GM12878 (cell line): ENCODE results near the gene SIN3B. TPM values are rescaled to one million over a fixed set of nuclear protein-coding genes. Genes with fewer than 3 reads are reported as not detected.

Experiments used
- ATAC-seq: fragments of 200-7000 bp; cut with Tn5 transposase; 3 replicates; pipeline ENCODE4 v1.9.1; 2020; ENCODE audit warnings: mild to moderate bottlenecking, moderate library complexity
- BruUV-seq: library from RNA; stranded (reverse); fragments of 400-500 nt; replicated peaks from 2 replicates; lab custom pipeline; 2021; lab: Mats Ljungman, UMichigan
- CTCF ChIA-PET: fragments of 300-600 bp; sonication (Branson Sonifier 250); formaldehyde crosslinking; extraction: SDS; loops from one replicate; lab custom pipeline; 2021; ENCODE audit warnings: inconsistent platforms; lab: Yijun Ruan, JAX
- POLR2A ChIA-PET: fragments of 350-600 bp; formaldehyde crosslinking; extraction: SDS; loops from one replicate; lab custom pipeline; 2021; ENCODE audit warnings: inconsistent platforms; lab: Charles Lee
- RAD21 ChIA-PET: fragments of 300-600 bp; sonication (Branson Sonifier 250); formaldehyde crosslinking; loops from one replicate; lab custom pipeline; 2023; ENCODE audit warnings: antibody characterized with exemption; ENCODE audit not compliant: unreplicated experiment; lab: Charles Lee
- SMC1A ChIA-PET: fragments of 300-600 bp; sonication (Branson Sonifier 250); formaldehyde crosslinking; loops from one replicate; lab custom pipeline; 2023; ENCODE audit not compliant: unreplicated experiment, uncharacterized antibody; lab: Charles Lee
- DNase-seq: peaks from one replicate; pipeline ENCODE4 v3.0.0-alpha.2; 2011; ENCODE audit warnings: low read depth, low spot score
- FAIRE-seq: peaks from 3 replicates; lab custom pipeline; 2011; peaks lifted over from hg19 to GRCh38; lab: Jason Lieb, UNC
- H2AFZ ChIP-seq: 2 replicates; pipeline ENCODE4 v1.6.0; 2011; ENCODE audit warnings: low read depth, low read length, control low read depth; ENCODE audit not compliant: control insufficient read depth
- H3K27ac ChIP-seq: 2 replicates; pipeline ENCODE4 v1.5.1; 2011; ENCODE audit warnings: control low read depth; ENCODE audit not compliant: control insufficient read depth, insufficient read depth
- H3K27me3 ChIP-seq, 2 experiments: replicated peaks in 1 of 2; 2 replicates each; pipeline versions ENCODE4 v1.6.0 to v1.6.1; 2011; ENCODE audit warnings: low read length in 1 of 2; ENCODE audit not compliant: control insufficient read depth in 2 of 2, insufficient read depth in 2 of 2
- H3K36me3 ChIP-seq, 2 experiments: 2 replicates each; pipeline ENCODE4 v1.5.1; 2011; ENCODE audit warnings: low read length in 1 of 2; ENCODE audit not compliant: control insufficient read depth in 2 of 2, insufficient read depth in 2 of 2
- H3K4me1 ChIP-seq: 2 replicates; pipeline ENCODE4 v1.6.1; 2011; ENCODE audit warnings: mild to moderate bottlenecking, low read length, moderate library complexity, mixed read lengths; ENCODE audit not compliant: control insufficient read depth, insufficient read depth
- H3K4me2 ChIP-seq: 2 replicates; pipeline ENCODE4 v1.6.0; 2011; ENCODE audit warnings: control low read depth; ENCODE audit not compliant: control insufficient read depth, insufficient read depth
- H3K4me3 ChIP-seq: fragments of 200-600 bp; sonication (generic); 2 replicates; pipeline ENCODE4 v1.5.1; 2016
- H3K79me2 ChIP-seq: 2 replicates; pipeline ENCODE4 v1.6.0; 2011; ENCODE audit warnings: low read length; ENCODE audit not compliant: control insufficient read depth, insufficient read depth
- H3K9ac ChIP-seq: 2 replicates; pipeline ENCODE4 v1.8.0; 2011; ENCODE audit warnings: low read length, control low read depth, mixed read lengths; ENCODE audit not compliant: control insufficient read depth, insufficient read depth
- H3K9me3 ChIP-seq: replicated peaks from 3 replicates; pipeline ENCODE4 v1.5.1; 2011; ENCODE audit warnings: mild to moderate bottlenecking, low read length; ENCODE audit not compliant: control insufficient read depth, insufficient read depth
- H4K20me1 ChIP-seq: 2 replicates; pipeline ENCODE4 v1.6.0; 2011; ENCODE audit not compliant: control insufficient read depth, insufficient read depth
- BMI1 ChIP-seq: fragments of 450-650 bp; IDR thresholded peaks from 2 replicates; pipeline ENCODE4 v1.6.1; 2016; ENCODE audit warnings: mild to moderate bottlenecking, moderate library complexity, borderline replicate concordance
- BRCA1 ChIP-seq: IDR thresholded peaks from 2 replicates; pipeline ENCODE4 v1.6.1; 2011; ENCODE audit warnings: low read depth, low read length, improper control_type of control experiment
- CEBPB ChIP-seq, 2 experiments: fragments of 150-350 bp in 1 of 2; IDR thresholded peaks; 2 replicates each; pipeline ENCODE4 v1.6.1; 2012 to 2014; ENCODE audit warnings: low read depth in 2 of 2, low read length in 2 of 2, borderline replicate concordance in 1 of 2, inconsistent platforms in 1 of 2
- CHD4 ChIP-seq: fragments of 200-600 bp; sonication (generic); IDR thresholded peaks from 2 replicates; pipeline ENCODE4 v1.6.1; 2016; ENCODE audit warnings: mild to moderate bottlenecking
- EED ChIP-seq: sonication (generic); IDR thresholded peaks from 2 replicates; pipeline ENCODE4 v1.6.1; 2016; ENCODE audit warnings: antibody characterized with exemption, low read depth
- EGR1 ChIP-seq, 2 experiments: IDR thresholded peaks; 1 replicate in 1 of 2; 2 replicates in 1 of 2; pipeline ENCODE4 v1.6.1; 2011 to 2012; ENCODE audit warnings: low read depth in 2 of 2, low read length in 2 of 2, borderline replicate concordance in 1 of 2, mild to moderate bottlenecking in 1 of 2, moderate library complexity in 1 of 2
- FOXK2 ChIP-seq: fragments of 450-650 bp; IDR thresholded peaks from 2 replicates; pipeline ENCODE4 v1.6.1; 2017; ENCODE audit warnings: mild to moderate bottlenecking, moderate library complexity
- IRF4 ChIP-seq: IDR thresholded peaks from 2 replicates; pipeline ENCODE4 v1.6.1; 2011; ENCODE audit warnings: low read depth, low read length
- POLR2AphosphoS2 ChIP-seq: IDR thresholded peaks from 2 replicates; pipeline ENCODE4 v1.6.1; 2011; ENCODE audit warnings: low read depth, mild to moderate bottlenecking, low read length, improper control_type of control experiment, moderate library complexity
- RAD21 ChIP-seq: IDR thresholded peaks from 2 replicates; pipeline ENCODE4 v1.6.1; 2011; ENCODE audit warnings: mild to moderate bottlenecking, low read depth, low read length, moderate library complexity; ENCODE audit not compliant: insufficient read depth
- RCOR1 ChIP-seq: conservative IDR thresholded peaks from 2 replicates; pipeline ENCODE4 v1.6.1; 2012; ENCODE audit warnings: low read depth, low read length, improper control_type of control experiment
- RELA ChIP-seq: fragments of 450-650 bp; IDR thresholded peaks from 2 replicates; pipeline ENCODE4 v1.8.0; 2014; ENCODE audit warnings: borderline replicate concordance; ENCODE audit not compliant: partially characterized antibody
- RUNX3 ChIP-seq: IDR thresholded peaks from 2 replicates; pipeline ENCODE4 v1.6.1; 2012; ENCODE audit warnings: low read length, inconsistent platforms
- SREBF2 ChIP-seq: IDR thresholded peaks from 2 replicates; pipeline ENCODE4 v1.6.1; 2012; ENCODE audit warnings: mild to moderate bottlenecking, low read length
- SUPT20H ChIP-seq: IDR thresholded peaks from 2 replicates; pipeline ENCODE4 v1.6.1; 2011; ENCODE audit warnings: low read depth, mild to moderate bottlenecking, low read length, moderate library complexity, borderline replicate concordance; ENCODE audit not compliant: control insufficient read depth
- TCF12 ChIP-seq: IDR thresholded peaks from 2 replicates; pipeline ENCODE4 v1.6.1; 2011; ENCODE audit warnings: low read depth, mild to moderate bottlenecking, low read length
- ZNF24 ChIP-seq: fragments of 450-650 bp; IDR thresholded peaks from 2 replicates; pipeline ENCODE4 v1.6.1; 2017; ENCODE audit warnings: antibody characterized with exemption, mild to moderate bottlenecking
- WGBS: methylation state at CpG from one replicate; pipeline ENCODE4 v1.1.6; 2016; ENCODE audit warnings: low lambda C conversion rate; ENCODE audit not compliant: insufficient replicate concordance, insufficient coverage; ENCODE audit errors: missing lambda C conversion rate; 5-methylcytosine and 5-hydroxymethylcytosine counted together
- in situ Hi-C: fragments of 300-500 bp; cut with MboI; formaldehyde crosslinking; loops from 9 replicates; pipeline ENCODE4 v1.14.3; 2018; ENCODE audit warnings: mixed read lengths
- intact Hi-C: fragments of 100-400 bp; cut with micrococcal nuclease; formaldehyde crosslinking; loops from one replicate; pipeline ENCODE4 v1.14.2; 2022; ENCODE audit not compliant: unreplicated experiment
- polyA plus RNA-seq, 11 experiments: library from polyadenylated mRNA; depleted of rRNA in 4 of 11; unstranded in 6 of 11; stranded (reverse) in 5 of 11; fragments of >200 nt; fragmentation: Nextera tagmentation in 4 of 11; fragmentation: Illumina TruSeq in 1 of 11; extraction: Ambion mirVana in 4 of 11; extraction: Trizol in 1 of 11; gene quantifications; 1 replicate in 1 of 11; 2 replicates in 10 of 11; pipeline versions ENCODE4 v1.2.1 to v1.2.3, GENCODE V29; 2011 to 2016; ENCODE audit warnings: inconsistent platforms in 2 of 11, missing spikeins in 2 of 11, low read depth in 1 of 11
- total RNA-seq, 4 experiments: library from RNA; depleted of rRNA in 3 of 4; stranded (reverse); fragments of >200 nt in 3 of 4; fragmentation: Illumina TruSeq in 1 of 4; extraction: Trizol in 1 of 4; gene quantifications; 2 replicates each; pipeline versions ENCODE4 v1.2.1 to v1.2.3, GENCODE V29; 2013 to 2021

Gene SIN3B
- total and polyA plus RNA-seq, 10 of the 15 experiments (the other 5 are each of a cell fraction or from before 2014, with no cell fraction given) = 0.68 to 34.5 (median 15.8) TPM

GRCh38 chr19:16807549-16808284, 21.5 kb upstream of the SIN3B start:
- no peak for FAIRE-seq
- SMC1A ChIA-PET = no interaction called here
- H3K27me3 ChIP-seq = no peaks in the 10 kb centered on the region
- RAD21 ChIA-PET = no interaction called here
- H3K79me2 ChIP-seq = no peaks in the 10 kb centered on the region
- CTCF ChIA-PET = interaction anchor here (0.6 kb wide), 1 partner anchor 1716 kb away, joined by 3 read pairs; no protein-coding TSS in a partner anchor
- H3K4me3 ChIP-seq = no peak overlapping the region
- BruUV-seq = no TSS peak
- no peak overlapping the region for H3K9ac ChIP-seq
- intact Hi-C loops = no loop called here
- no peak for DNase-seq
- H3K9me3 ChIP-seq = no peaks in the 10 kb centered on the region; the same call in 2 of the 3 replicates
- H3K36me3 ChIP-seq = no peaks in the 10 kb centered on the region
- H3K4me1 ChIP-seq = no peaks in the 10 kb centered on the region
- ATAC-seq = no peak
- WGBS = 61% methylated on average over 31 of the region's 31 CpGs
- in situ Hi-C loops = no loop called here
- no peaks in the 10 kb centered on the region for H4K20me1 ChIP-seq
- no peak for TF ChIP-seq ZNF24
- no peak for TF ChIP-seq RAD21
- no peak for TF ChIP-seq RELA
- TF ChIP-seq CEBPB (IDR thresholded peaks at IDR 0.05; ENCODE audit: borderline replicate concordance in 1 of 2, low read depth in 2 of 2, low read length in 2 of 2) = no peak
- TF ChIP-seq FOXK2 = no peak
- no peak for TF ChIP-seq POLR2AphosphoS2
- no peak for TF ChIP-seq TCF12
- no peak for TF ChIP-seq EGR1 (IDR thresholded peaks at IDR 0.05; ENCODE audit: borderline replicate concordance in 1 of 2, low read depth in 2 of 2, low read length in 2 of 2)
- TF ChIP-seq RCOR1 = no peak
- no peak for TF ChIP-seq BRCA1
- TF ChIP-seq IRF4 = no peak
- no peak for TF ChIP-seq SUPT20H
- TF ChIP-seq EED = no peak
- no peak for TF ChIP-seq SREBF2
- no peak for TF ChIP-seq RUNX3
- TF ChIP-seq CHD4 = no peak
- TF ChIP-seq BMI1 = no peak
- POLR2A ChIA-PET = no interaction called here
- H3K4me2 ChIP-seq = no peak overlapping the region
- H2AFZ ChIP-seq = no peak overlapping the region
- no peak overlapping the region for H3K27ac ChIP-seq
